ENCODE results near the gene LRIT1.

LRIT1 gene

GRCh38 chr10:84254552-84255478, 13.5 kb upstream of the LRIT1 start:
- no peak for TF ChIP-seq CTCF (IDR thresholded peaks at IDR 0.05; ENCODE audit: control insufficient read depth, extremely low read depth, insufficient read depth)
- DNase-seq (ENCODE audit: low read depth), result no peak
- no peak overlapping the region for H3K4me3 ChIP-seq (ENCODE audit: low read depth, low read length)

DNA sequence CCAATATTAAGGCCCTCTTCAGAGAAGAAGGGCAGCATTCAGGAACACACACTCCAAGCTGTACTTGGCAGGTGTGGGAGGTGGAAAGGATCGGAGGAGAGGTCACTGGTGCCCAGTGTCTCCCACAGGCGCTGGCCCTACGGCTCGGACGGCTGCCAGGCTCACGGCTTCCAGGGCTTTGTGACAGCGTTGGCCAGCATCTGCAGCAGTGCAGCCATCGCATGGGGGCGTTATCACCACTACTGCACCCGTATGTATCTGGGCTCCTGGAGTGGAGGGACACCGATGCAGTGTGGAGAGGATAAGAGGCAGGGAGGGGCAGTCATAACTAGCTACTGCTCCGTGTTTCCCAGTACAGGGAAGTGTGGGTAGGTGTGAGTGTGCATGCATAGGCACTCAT, 7.4 kb upstream of the LRIT1 start:
- no peak overlapping the region for H3K4me3 ChIP-seq (ENCODE audit: low read depth, low read length)
- TF ChIP-seq CTCF (IDR thresholded peaks at IDR 0.05; ENCODE audit: control insufficient read depth, extremely low read depth, insufficient read depth), result no peak
- no peak for DNase-seq (ENCODE audit: low read depth)

GRCh38 chr10:84247496-84247895, 6.2 kb upstream of the LRIT1 start:
- no peak for DNase-seq (ENCODE audit: low read depth)
- no peak for TF ChIP-seq CTCF (IDR thresholded peaks at IDR 0.05; ENCODE audit: control insufficient read depth, extremely low read depth, insufficient read depth)

GRCh38 chr10:84244651-84245270, 3.4 kb upstream of the LRIT1 start, which contains the start of gene RGR:
Gene RGR (plus strand): TSS chr10:84245053. CDS start chr10:84245091, 38 bp downstream.
- H3K4me3 ChIP-seq (ENCODE audit: low read depth, low read length), result no peak within 1 kb of the TSS
- TF ChIP-seq CTCF (IDR thresholded peaks at IDR 0.05; ENCODE audit: control insufficient read depth, extremely low read depth, insufficient read depth), result no peak
- DNase-seq (ENCODE audit: low read depth), result no peak

More at GRCh38 chr10:84247496-84247895, 6.2 kb upstream of the LRIT1 start:
- H3K4me3 ChIP-seq (ENCODE audit: low read depth, low read length), result no peak overlapping the region

- TF ChIP-seq CTCF (IDR thresholded peaks at IDR 0.05; ENCODE audit: control insufficient read depth, extremely low read depth, insufficient read depth), result no peak
- no peak for DNase-seq (ENCODE audit: low read depth)
- no peak overlapping the region for H3K4me3 ChIP-seq (ENCODE audit: low read depth, low read length)
Measured at GRCh38 chr10:84243759-84244158, 2.4 kb upstream of the LRIT1 start.

GRCh38 chr10:84238909-84239308, 2.4 kb downstream of the LRIT1 start:
- no peak for DNase-seq (ENCODE audit: low read depth)
- H3K4me3 ChIP-seq (ENCODE audit: low read depth, low read length), result no peak overlapping the region
- TF ChIP-seq CTCF (IDR thresholded peaks at IDR 0.05; ENCODE audit: control insufficient read depth, extremely low read depth, insufficient read depth), result no peak

Measured in LNCaP clone FGC (cell line).